ENCODE measurements around the gene CCNG1.
"Not testable (repeated sequence)": the region's sequence is repeated elsewhere in the genome, so short reads cannot be mapped to it uniquely, and the experiment has no call there.

CCNG1 gene

GRCh38 chr5:163444526-163444925 lies 7.1 kb downstream of the CCNG1 start:
- DNase-seq = no peak

- no peak for DNase-seq
These were observed 8.0 kb downstream of the CCNG1 start for GRCh38 chr5:163445345-163445744.

GRCh38 chr5:163447191-163447590 lies 9.8 kb downstream of the CCNG1 start:
- no peak for DNase-seq

GRCh38 chr5:163447875-163448274 lies 10.5 kb downstream of the CCNG1 start:
- no peak for DNase-seq

- DNase-seq = no peak
These were observed 11.1 kb downstream of the CCNG1 start for GRCh38 chr5:163448491-163448890.

- DNase-seq = no peak
These were observed 14.1 kb downstream of the CCNG1 start for GRCh38 chr5:163451489-163451888.

GRCh38 chr5:163453705-163454104 lies 16.3 kb downstream of the CCNG1 start:
- DNase-seq = no peak

- not testable (repeated sequence) for DNase-seq
These were observed 18.0 kb downstream of the CCNG1 start for GRCh38 chr5:163455406-163455805.

- no peak for DNase-seq
These were observed 18.7 kb downstream of the CCNG1 start for GRCh38 chr5:163456029-163456589.

- DNase-seq = no peak
These were observed 19.4 kb downstream of the CCNG1 start for GRCh38 chr5:163456840-163457239.

GRCh38 chr5:163458778-163459385 lies 21.5 kb downstream of the CCNG1 start:
- no peak for DNase-seq

- DNase-seq = no peak
These were observed 22.0 kb downstream of the CCNG1 start for GRCh38 chr5:163459462-163459818.

GRCh38 chr5:163459819-163460561 lies 22.6 kb downstream of the CCNG1 start, which contains the start of gene NUDCD2:
Gene NUDCD2, minus strand, starts transcription at chr5:163460102. Its CDS starts 52 bp downstream, at chr5:163460050.
- DNase-seq = peak; percentile 96 to 99 (median 98)

GRCh38 chr5:163460562-163461171 lies 23.3 kb downstream of the CCNG1 start, which contains the start of gene HMMR:
Gene HMMR, plus strand, starts transcription at chr5:163460632. Its CDS starts 61 bp downstream, at chr5:163460693.
- DNase-seq = peak; percentile 13 to 20 (median 18)

GRCh38 chr5:163463063-163463435 lies 25.7 kb downstream of the CCNG1 start:
- no peak for DNase-seq

GRCh38 chr5:163467682-163468081 lies 30.3 kb downstream of the CCNG1 start:
- DNase-seq = no peak

GRCh38 chr5:163473635-163474243 lies 36.3 kb downstream of the CCNG1 start:
- peak in 1 of 4 experiments; percentile 32 for DNase-seq

- DNase-seq = peak in 3 of 4 experiments; percentile 19 to 69 (median 50)
These were observed 38.0 kb downstream of the CCNG1 start for GRCh38 chr5:163475411-163475810.

GRCh38 chr5:163478126-163478981 lies 41.0 kb downstream of the CCNG1 start:
- DNase-seq = no peak

GRCh38 chr5:163478982-163479271 lies 41.5 kb downstream of the CCNG1 start:
- no peak for DNase-seq

GRCh38 chr5:163489055-163489744 lies 51.8 kb downstream of the CCNG1 start:
- peak; percentile 14 to 45 (median 31) for DNase-seq

- no peak for DNase-seq
These were observed 52.3 kb downstream of the CCNG1 start for GRCh38 chr5:163489745-163490075.
